Activated naive CD8-positive, alpha-beta T cell (primary cell): ENCODE data around the gene PDILT.
"Not testable (repeated sequence)": the region's sequence is repeated elsewhere in the genome, so short reads cannot be mapped to it uniquely, and the experiment has no call there.

Experiments
- H3K27ac Mint-ChIP-seq: one replicate; pipeline ENCODE4 v1.8.0; 2021; ENCODE audit warnings: mixed read lengths
- H3K27me3 Mint-ChIP-seq: one replicate; pipeline ENCODE4 v1.8.0; 2021; ENCODE audit warnings: mixed read lengths
- H3K36me3 Mint-ChIP-seq: one replicate; pipeline ENCODE4 v1.8.0; 2021; ENCODE audit warnings: mixed read lengths
- H3K4me1 Mint-ChIP-seq: one replicate; pipeline ENCODE4 v1.8.0; 2021; ENCODE audit warnings: low read depth, mixed read lengths
- H3K4me3 Mint-ChIP-seq: one replicate; pipeline ENCODE4 v1.8.0; 2021; ENCODE audit warnings: mild to moderate bottlenecking, mixed read lengths
- H3K9me3 Mint-ChIP-seq: one replicate; pipeline ENCODE4 v1.8.0; 2021; ENCODE audit warnings: low read depth, mixed read lengths

The PDILT gene

DNA sequence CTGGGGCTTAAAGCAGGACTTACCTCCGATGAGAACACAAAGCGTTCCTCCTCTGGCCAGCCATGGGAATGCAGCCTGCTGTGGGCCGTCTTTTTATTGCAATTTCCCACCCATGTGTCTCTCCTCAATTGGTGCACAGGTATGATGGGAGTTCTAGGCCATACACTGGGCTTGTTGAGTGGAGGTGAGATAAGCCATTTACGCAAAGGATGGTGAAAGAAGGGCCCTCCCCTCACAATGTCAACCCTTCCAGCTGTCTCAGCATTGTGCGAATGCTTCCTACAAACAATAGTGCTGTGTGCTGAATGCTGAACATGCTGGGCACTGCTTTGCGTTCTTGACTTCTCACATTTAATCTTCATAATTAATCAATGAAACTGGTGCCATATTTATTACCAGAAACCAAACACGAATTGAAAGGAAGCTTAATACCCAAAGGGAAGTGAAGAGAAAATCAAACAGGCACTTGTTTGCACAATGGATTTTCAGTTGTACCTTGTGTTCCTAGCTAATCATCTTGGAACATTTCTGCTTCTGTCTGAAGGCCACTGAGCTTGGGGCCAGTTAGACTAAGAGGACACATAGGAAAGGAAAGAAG is 77.0 kb downstream of the PDILT start, which contains the start of gene GP2:
TSS of gene GP2 (minus strand) at position 70 of the 598 bp plus-strand sequence. CDS start 1,082 bp downstream, outside the sequence.
- Mint-ChIP-seq H3K36me3 (no peaks in the 10 kb centered on the region), H3K27ac (no peak within 1 kb of the TSS), H3K4me3 (no peak within 1 kb of the TSS), H3K4me1 (no peaks in the 10 kb centered on the region), H3K27me3 (peaks cover 2% of the 10 kb centered on the region), H3K9me3 (no peaks in the 10 kb centered on the region)

DNA sequence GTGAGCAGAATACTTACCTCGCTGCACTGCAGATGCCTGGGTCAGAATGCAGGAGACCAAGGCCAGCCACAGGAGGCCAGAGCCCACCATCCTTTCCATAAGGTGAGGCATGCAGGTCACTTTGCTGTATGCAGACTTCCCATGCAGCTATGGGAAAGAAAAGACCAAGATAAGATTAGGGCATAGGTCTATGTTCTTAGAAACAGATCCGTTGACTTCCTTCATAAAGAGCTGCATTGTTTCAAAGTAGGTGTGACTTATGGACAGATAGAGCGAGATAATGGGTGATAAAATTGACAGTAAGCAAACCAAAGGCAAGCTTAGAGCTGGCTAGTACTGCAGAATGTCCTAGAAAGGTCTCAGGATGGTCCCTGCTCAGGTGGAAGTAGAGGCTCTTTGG is 78.2 kb downstream of the PDILT start:
- Mint-ChIP-seq H3K4me1 (no peaks in the 10 kb centered on the region), H3K27me3 (peaks cover 4% of the 10 kb centered on the region), H3K36me3 (no peaks in the 10 kb centered on the region)

DNA sequence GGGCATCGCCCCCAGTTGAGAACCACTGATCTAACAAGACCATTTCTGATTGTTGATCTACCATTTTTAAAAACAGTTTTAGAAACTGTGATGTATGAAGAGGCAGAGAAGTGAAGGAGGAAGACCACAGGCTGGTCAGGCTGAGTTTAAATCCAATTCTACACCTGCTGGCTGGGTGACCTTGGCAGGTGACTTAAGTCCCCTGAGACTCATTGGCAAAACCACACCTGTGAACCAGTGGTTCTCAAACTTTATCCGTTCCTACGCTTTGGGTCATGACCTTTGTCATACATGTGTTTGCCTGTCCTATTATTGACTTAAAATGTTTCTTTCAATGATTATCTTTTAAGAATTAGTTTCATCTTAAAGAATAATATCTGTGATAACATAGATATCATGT is 79.5 kb downstream of the PDILT start:
- Mint-ChIP-seq H3K27me3 (peaks cover 6% of the 10 kb centered on the region), H3K36me3 (no peaks in the 10 kb centered on the region), H3K27ac (no peak overlapping the region), H3K4me1 (no peaks in the 10 kb centered on the region), H3K4me3 (no peak overlapping the region), H3K9me3 (no peaks in the 10 kb centered on the region)

More for the DNA sequence above, 78.2 kb downstream of the PDILT start:
- no peaks in the 10 kb centered on the region for H3K9me3 Mint-ChIP-seq
- H3K4me3 Mint-ChIP-seq: no peak overlapping the region
- no peak overlapping the region for H3K27ac Mint-ChIP-seq

GRCh38 chr16:20323591-20324117 is 80.9 kb downstream of the PDILT start:
- H3K27ac Mint-ChIP-seq: no peak overlapping the region
- no peaks in the 10 kb centered on the region for H3K4me1 Mint-ChIP-seq
- H3K4me3 Mint-ChIP-seq: no peak overlapping the region
- no peaks in the 10 kb centered on the region for H3K36me3 Mint-ChIP-seq
- H3K27me3 Mint-ChIP-seq: peaks cover 6% of the 10 kb centered on the region
- no peaks in the 10 kb centered on the region for H3K9me3 Mint-ChIP-seq

DNA sequence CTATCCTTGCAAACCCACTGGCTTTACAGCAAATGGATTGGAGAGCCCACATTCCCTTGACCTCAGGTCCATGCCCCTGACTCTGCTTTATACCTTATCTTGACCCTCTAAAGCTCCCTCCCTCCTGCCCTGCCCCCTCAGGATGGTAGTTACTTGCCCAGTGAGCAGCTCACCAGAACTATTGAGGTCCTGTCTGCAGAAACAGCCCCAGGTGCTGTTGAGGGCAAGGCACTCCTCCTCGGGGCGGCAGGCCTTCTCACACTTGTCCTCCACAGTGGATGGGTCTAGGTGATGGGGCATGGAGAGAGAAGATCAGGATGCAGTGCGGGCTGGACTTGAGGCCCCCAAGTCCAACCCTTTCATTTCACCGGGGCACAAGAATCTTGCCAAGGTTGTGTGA is 81.8 kb downstream of the PDILT start:
- Mint-ChIP-seq H3K27ac (no peak overlapping the region), H3K4me1 (no peaks in the 10 kb centered on the region), H3K4me3 (no peak overlapping the region), H3K9me3 (no peaks in the 10 kb centered on the region), H3K36me3 (no peaks in the 10 kb centered on the region), H3K27me3 (peaks cover 6% of the 10 kb centered on the region)

DNA sequence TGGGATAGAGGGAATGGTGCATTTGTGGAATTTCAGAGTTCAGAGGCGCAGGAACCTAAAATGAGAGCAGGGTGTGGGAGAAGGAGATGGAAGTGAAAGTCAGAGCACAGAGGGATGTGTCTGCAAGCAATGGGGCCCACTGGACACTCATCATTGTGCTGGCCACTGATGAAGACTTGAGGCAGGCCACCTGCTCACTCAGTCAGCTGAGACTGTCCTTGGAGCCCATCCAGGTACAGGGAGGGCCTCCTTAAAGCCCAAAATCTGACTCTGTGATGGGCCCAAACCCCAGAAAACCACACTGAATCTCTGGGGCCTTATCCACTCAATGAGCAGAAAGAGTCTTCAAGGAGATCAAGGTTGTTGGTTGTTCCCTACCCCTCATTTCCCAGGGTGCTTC is 82.9 kb downstream of the PDILT start:
- Mint-ChIP-seq H3K4me3 (no peak overlapping the region), H3K36me3 (no peaks in the 10 kb centered on the region), H3K4me1 (no peaks in the 10 kb centered on the region), H3K9me3 (no peaks in the 10 kb centered on the region), H3K27ac (no peak overlapping the region), H3K27me3 (peaks cover 6% of the 10 kb centered on the region)

- not testable (repeated sequence) for H3K27ac Mint-ChIP-seq
Measured at GRCh38 chr16:20321051-20321450, 83.5 kb downstream of the PDILT start.

GRCh38 chr16:20320592-20320991 is 83.9 kb downstream of the PDILT start:
- no peak overlapping the region for H3K4me3 Mint-ChIP-seq
- no peak overlapping the region for H3K27ac Mint-ChIP-seq
- no peaks in the 10 kb centered on the region for H3K36me3 Mint-ChIP-seq
- no peaks in the 10 kb centered on the region for H3K4me1 Mint-ChIP-seq
- H3K27me3 Mint-ChIP-seq: peaks cover 6% of the 10 kb centered on the region
- H3K9me3 Mint-ChIP-seq: no peaks in the 10 kb centered on the region

More at GRCh38 chr16:20321051-20321450, 83.5 kb downstream of the PDILT start:
- H3K27me3 Mint-ChIP-seq, H3K9me3 Mint-ChIP-seq, H3K4me1 Mint-ChIP-seq, H3K36me3 Mint-ChIP-seq, H3K4me3 Mint-ChIP-seq: not testable (repeated sequence)

DNA sequence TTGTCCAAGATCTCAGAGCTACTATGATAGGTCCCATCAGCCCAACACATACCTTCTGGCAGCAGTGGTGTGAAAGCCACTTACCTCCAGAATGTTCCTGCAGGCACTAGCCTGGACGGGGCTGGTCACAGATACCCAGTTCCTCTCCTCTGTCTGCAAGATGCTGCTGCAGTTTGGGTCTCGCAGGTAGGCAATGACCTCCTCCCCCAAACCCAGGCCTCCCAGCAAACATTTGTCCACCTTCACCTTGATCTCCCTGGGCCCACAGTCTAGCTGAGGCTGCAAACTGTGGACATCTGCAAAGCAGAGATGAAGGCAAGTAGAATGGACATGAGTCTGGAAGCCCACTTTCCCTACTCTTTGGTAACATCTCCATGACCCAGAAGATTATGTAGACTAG is 84.4 kb downstream of the PDILT start:
- H3K36me3 Mint-ChIP-seq: no peaks in the 10 kb centered on the region
- H3K9me3 Mint-ChIP-seq: no peaks in the 10 kb centered on the region
- no peak overlapping the region for H3K27ac Mint-ChIP-seq

GRCh38 chr16:20319406-20319805 is 85.1 kb downstream of the PDILT start:
- Mint-ChIP-seq H3K4me3 (no peak overlapping the region), H3K9me3 (no peaks in the 10 kb centered on the region), H3K4me1 (no peaks in the 10 kb centered on the region), H3K27ac (no peak overlapping the region), H3K27me3 (peaks cover 4% of the 10 kb centered on the region), H3K36me3 (no peaks in the 10 kb centered on the region)

More for the DNA sequence above, 84.4 kb downstream of the PDILT start:
- peaks cover 6% of the 10 kb centered on the region for H3K27me3 Mint-ChIP-seq
- no peak overlapping the region for H3K4me3 Mint-ChIP-seq
- no peaks in the 10 kb centered on the region for H3K4me1 Mint-ChIP-seq

DNA sequence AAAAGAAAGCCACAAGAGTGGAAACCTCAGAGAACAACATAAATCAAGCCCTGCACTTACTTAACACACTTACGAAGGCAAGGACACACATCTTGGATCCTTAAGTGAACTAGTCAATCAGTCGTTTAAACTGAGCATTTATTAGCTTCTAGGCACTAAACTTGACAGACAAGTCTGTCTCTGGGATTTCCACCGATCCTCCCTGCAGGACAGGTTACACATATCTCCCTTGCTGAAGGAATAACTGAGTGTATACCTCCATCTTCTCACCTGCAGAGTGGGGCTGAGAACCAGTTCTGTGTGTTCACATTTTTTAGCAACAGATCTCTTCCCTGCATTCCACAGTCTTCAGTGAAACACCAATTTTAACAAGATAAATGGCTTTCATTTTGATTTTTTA is 86.1 kb downstream of the PDILT start:
- Mint-ChIP-seq H3K27me3 (peaks cover 4% of the 10 kb centered on the region), H3K36me3 (no peaks in the 10 kb centered on the region), H3K4me3 (no peak overlapping the region), H3K27ac (no peak overlapping the region), H3K9me3 (no peaks in the 10 kb centered on the region), H3K4me1 (no peaks in the 10 kb centered on the region)

- no peaks in the 10 kb centered on the region for H3K36me3 Mint-ChIP-seq
- no peaks in the 10 kb centered on the region for H3K9me3 Mint-ChIP-seq
- no peak overlapping the region for H3K27ac Mint-ChIP-seq
- no peak overlapping the region for H3K4me3 Mint-ChIP-seq
- no peaks in the 10 kb centered on the region for H3K4me1 Mint-ChIP-seq
- H3K27me3 Mint-ChIP-seq: peaks cover 4% of the 10 kb centered on the region
Measured at GRCh38 chr16:20318006-20318405, 86.5 kb downstream of the PDILT start.

DNA sequence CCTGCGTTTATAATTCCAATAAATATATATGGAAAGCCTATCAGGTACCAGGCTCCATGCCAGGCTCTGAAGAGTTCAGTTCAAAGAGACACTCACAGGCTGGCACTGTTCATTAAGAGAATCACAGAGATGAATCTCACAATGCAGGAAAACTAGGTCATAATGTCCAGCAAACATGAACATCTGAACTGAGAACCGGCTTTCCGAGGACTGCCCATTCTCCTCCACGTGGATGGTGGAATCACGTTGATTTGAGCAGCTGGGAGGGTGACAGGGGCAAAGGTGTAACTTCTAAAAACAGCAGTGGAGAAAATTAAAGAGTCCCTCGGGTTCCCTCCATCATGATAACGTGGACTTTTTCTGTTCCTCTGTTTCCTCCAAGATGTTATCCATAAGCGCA is 87.4 kb downstream of the PDILT start:
- H3K27ac Mint-ChIP-seq: no peak overlapping the region

GRCh38 chr16:20316715-20317114 is 87.8 kb downstream of the PDILT start:
- Mint-ChIP-seq H3K27me3 (peaks cover 4% of the 10 kb centered on the region), H3K9me3 (no peaks in the 10 kb centered on the region), H3K27ac (no peak overlapping the region), H3K4me3 (no peak overlapping the region), H3K36me3 (no peaks in the 10 kb centered on the region), H3K4me1 (no peaks in the 10 kb centered on the region)

More for the DNA sequence above, 87.4 kb downstream of the PDILT start:
- H3K9me3 Mint-ChIP-seq: no peaks in the 10 kb centered on the region
- H3K27me3 Mint-ChIP-seq: peaks cover 4% of the 10 kb centered on the region
- no peak overlapping the region for H3K4me3 Mint-ChIP-seq
- no peaks in the 10 kb centered on the region for H3K36me3 Mint-ChIP-seq
- no peaks in the 10 kb centered on the region for H3K4me1 Mint-ChIP-seq

GRCh38 chr16:20315764-20316163 is 88.8 kb downstream of the PDILT start:
- Mint-ChIP-seq H3K27me3 (peaks cover 2% of the 10 kb centered on the region), H3K4me3 (no peak overlapping the region), H3K27ac (no peak overlapping the region), H3K36me3 (no peaks in the 10 kb centered on the region), H3K4me1 (no peaks in the 10 kb centered on the region), H3K9me3 (no peaks in the 10 kb centered on the region)

- Mint-ChIP-seq H3K27ac (no peak overlapping the region), H3K36me3 (no peaks in the 10 kb centered on the region), H3K4me1 (no peaks in the 10 kb centered on the region), H3K9me3 (no peaks in the 10 kb centered on the region), H3K4me3 (no peak overlapping the region), H3K27me3 (no peaks in the 10 kb centered on the region)
Measured at GRCh38 chr16:20314575-20314974, 90.0 kb downstream of the PDILT start.
